IMR-90 (cell line): Measurements from ENCODE around the gene HSP90AB1. TPM values are rescaled to one million over a fixed set of nuclear protein-coding genes. Genes with fewer than 3 reads are reported as not detected.

Source experiments
- ATAC-seq: fragments of 200-7000 bp; cut with Tn5 transposase; 2 replicates; pipeline ENCODE4 v1.9.1; 2020; ENCODE audit warnings: low read depth, mild to moderate bottlenecking, moderate library complexity
- BruUV-seq: library from RNA; stranded (reverse); fragments of 400-500 nt; replicated peaks from 2 replicates; lab custom pipeline; 2021; lab: Mats Ljungman, UMichigan
- CTCF ChIA-PET: fragments of 300-600 bp; formaldehyde crosslinking; extraction: SDS; loops from one replicate; lab custom pipeline; 2021; ENCODE audit warnings: antibody characterized with exemption; lab: Yijun Ruan, JAX
- POLR2A ChIA-PET: fragments of 300-600 bp; sonication (Branson Sonifier 250); formaldehyde crosslinking; loops from one replicate; lab custom pipeline; 2022; ENCODE audit warnings: antibody characterized with exemption; ENCODE audit not compliant: unreplicated experiment; lab: Charles Lee
- DNase-seq: peaks from one replicate; pipeline ENCODE4 v3.0.0; 2013
- H2AFZ ChIP-seq: replicated peaks from 2 replicates; pipeline ENCODE3; 2013; ENCODE audit warnings: low read length, mild to moderate bottlenecking; ENCODE audit not compliant: poor library complexity
- H2AK5ac ChIP-seq: 2 replicates; pipeline ENCODE4 v1.6.1; 2013; ENCODE audit warnings: low read depth, low read length, inconsistent platforms
- H2AK9ac ChIP-seq: replicated peaks from 2 replicates; pipeline ENCODE3; 2013; ENCODE audit warnings: mild to moderate bottlenecking, low read depth, low read length, moderate library complexity; ENCODE audit not compliant: poor library complexity
- H2BK120ac ChIP-seq: 2 replicates; pipeline ENCODE4 v1.6.1; 2013; ENCODE audit warnings: low read depth, low read length, inconsistent platforms
- H2BK15ac ChIP-seq: 3 replicates; pipeline ENCODE4 v1.6.1; 2013; ENCODE audit warnings: low read depth, low read length, inconsistent platforms
- H2BK20ac ChIP-seq: 2 replicates; pipeline ENCODE4 v1.6.1; 2013; ENCODE audit warnings: low read depth, mild to moderate bottlenecking, inconsistent platforms, low read length, moderate library complexity
- H2BK5ac ChIP-seq: 2 replicates; pipeline ENCODE4 v1.6.1; 2013; ENCODE audit warnings: mild to moderate bottlenecking, low read depth, low read length, inconsistent platforms; ENCODE audit not compliant: poor library complexity, severe bottlenecking
- H3K14ac ChIP-seq: replicated peaks from 2 replicates; pipeline ENCODE4 v1.6.1; 2013; ENCODE audit warnings: low read depth, low read length, inconsistent platforms
- H3K18ac ChIP-seq: 2 replicates; pipeline ENCODE4 v1.6.1; 2013; ENCODE audit warnings: low read depth, low read length, control low read depth
- H3K23ac ChIP-seq: 2 replicates; pipeline ENCODE4 v1.6.1; 2013; ENCODE audit warnings: low read depth, low read length, inconsistent platforms
- H3K27ac ChIP-seq: 2 replicates; pipeline ENCODE4 v1.5.1; 2013; ENCODE audit warnings: mild to moderate bottlenecking, control low read depth, low read length; ENCODE audit not compliant: insufficient read depth
- H3K27me3 ChIP-seq: 2 replicates; pipeline ENCODE4 v1.6.1; 2013; ENCODE audit warnings: low read length; ENCODE audit not compliant: control insufficient read depth, insufficient read depth
- H3K36me3 ChIP-seq: 2 replicates; pipeline ENCODE4 v1.6.1; 2013; ENCODE audit warnings: low read length, mixed read lengths; ENCODE audit not compliant: control insufficient read depth, insufficient read depth
- H3K4ac ChIP-seq: 2 replicates; pipeline ENCODE4 v1.6.1; 2013; ENCODE audit warnings: low read depth, low read length, inconsistent platforms
- H3K4me1 ChIP-seq: 2 replicates; pipeline ENCODE4 v1.6.1; 2013; ENCODE audit warnings: low read length, mixed read lengths; ENCODE audit not compliant: control insufficient read depth, insufficient read depth
- H3K4me2 ChIP-seq: 2 replicates; pipeline ENCODE4 v1.6.1; 2013; ENCODE audit warnings: low read depth, mild to moderate bottlenecking, control low read depth, low read length, moderate library complexity
- H3K4me3 ChIP-seq: 2 replicates; pipeline ENCODE4 v1.5.1; 2013; ENCODE audit warnings: low read depth, mild to moderate bottlenecking, control low read depth, low read length, moderate library complexity; ENCODE audit not compliant: insufficient read depth
- H3K56ac ChIP-seq: 2 replicates; pipeline ENCODE4 v1.6.1; 2013; ENCODE audit warnings: low read length, inconsistent platforms; ENCODE audit not compliant: insufficient read depth; ENCODE audit errors: extremely low read depth
- H3K79me1 ChIP-seq, 2 experiments: 2 replicates each; pipeline ENCODE4 v1.6.1; 2013; ENCODE audit warnings: low read length in 2 of 2, inconsistent platforms in 1 of 2, low read depth in 1 of 2
- H3K9ac ChIP-seq: 2 replicates; pipeline ENCODE4 v1.6.1; 2013; ENCODE audit warnings: low read depth, low read length, control low read depth
- H3K9me1 ChIP-seq: 2 replicates; pipeline ENCODE4 v1.6.1; 2013; ENCODE audit warnings: low read length, inconsistent platforms; ENCODE audit not compliant: insufficient read depth
- H3K9me3 ChIP-seq: 2 replicates; pipeline ENCODE4 v1.6.1; 2013; ENCODE audit warnings: low read length; ENCODE audit not compliant: control insufficient read depth, insufficient read depth
- H4K20me1 ChIP-seq: 2 replicates; pipeline ENCODE4 v1.6.1; 2013; ENCODE audit warnings: low read length, inconsistent platforms; ENCODE audit not compliant: insufficient read depth
- H4K5ac ChIP-seq: 2 replicates; pipeline ENCODE4 v1.6.1; 2013; ENCODE audit warnings: mild to moderate bottlenecking, low read depth, low read length, control low read depth
- H4K8ac ChIP-seq, 2 experiments: 2 replicates each; pipeline ENCODE4 v1.6.1; 2013; ENCODE audit warnings: low read depth in 2 of 2, low read length in 2 of 2, control low read depth in 1 of 2, inconsistent platforms in 1 of 2
- H4K91ac ChIP-seq: 2 replicates; pipeline ENCODE4 v1.6.1; 2013; ENCODE audit warnings: low read depth, low read length, inconsistent platforms; ENCODE audit not compliant: insufficient read depth
- CEBPB ChIP-seq: IDR thresholded peaks from 2 replicates; pipeline ENCODE4 v1.6.1; 2012; ENCODE audit warnings: low read depth, low read length, improper control_type of control experiment
- CHD1 ChIP-seq: IDR thresholded peaks from 2 replicates; pipeline ENCODE4 v1.6.1; 2012; ENCODE audit warnings: low read depth, low read length, improper control_type of control experiment
- CTCF ChIP-seq: conservative IDR thresholded peaks from 2 replicates; pipeline ENCODE4 v1.5.1; 2012; ENCODE audit warnings: mild to moderate bottlenecking, low read depth, low read length, improper control_type of control experiment
- FOS ChIP-seq: fragments of 150-350 bp; IDR thresholded peaks from 2 replicates; pipeline ENCODE4 v1.6.1; 2016; ENCODE audit warnings: low read depth, low read length
- MAFK ChIP-seq: IDR thresholded peaks from 2 replicates; pipeline ENCODE4 v1.6.1; 2012; ENCODE audit warnings: low read depth, low read length, improper control_type of control experiment
- MAZ ChIP-seq: IDR thresholded peaks from 2 replicates; pipeline ENCODE4 v1.6.1; 2012; ENCODE audit warnings: low read depth, mild to moderate bottlenecking, low read length, improper control_type of control experiment, moderate library complexity, borderline replicate concordance
- MXI1 ChIP-seq: IDR thresholded peaks from 2 replicates; pipeline ENCODE4 v1.6.1; 2012; ENCODE audit warnings: low read depth, mild to moderate bottlenecking, low read length, moderate library complexity, borderline replicate concordance
- NFE2L2 ChIP-seq: fragments of 150-350 bp; IDR thresholded peaks from 2 replicates; pipeline ENCODE4 v1.6.1; 2016; ENCODE audit warnings: low read depth, mild to moderate bottlenecking, low read length
- POLR2A ChIP-seq: IDR thresholded peaks from 2 replicates; pipeline ENCODE4 v1.6.1; 2012; ENCODE audit warnings: mild to moderate bottlenecking, low read depth, low read length
- RAD21 ChIP-seq: IDR thresholded peaks from 2 replicates; pipeline ENCODE4 v1.6.1; 2012; ENCODE audit warnings: low read length, improper control_type of control experiment
- RCOR1 ChIP-seq: IDR thresholded peaks from 2 replicates; pipeline ENCODE4 v1.6.1; 2012; ENCODE audit warnings: mild to moderate bottlenecking, low read length, improper control_type of control experiment; ENCODE audit not compliant: insufficient replicate concordance
- RFX5 ChIP-seq: IDR thresholded peaks from 2 replicates; pipeline ENCODE4 v1.8.0; 2012; ENCODE audit warnings: low read depth, mild to moderate bottlenecking, low read length, moderate library complexity
- SMC3 ChIP-seq: fragments of 150-350 bp; IDR thresholded peaks from 2 replicates; pipeline ENCODE4 v1.6.1; 2016; ENCODE audit warnings: low read depth, mild to moderate bottlenecking, antibody characterized with exemption, low read length, moderate library complexity
- WGBS, 2 experiments: methylation state at CpG; one replicate each; pipeline versions ENCODE4 v1.1.5 to v1.1.7; 2013; ENCODE audit warnings: missing lambda C conversion rate in 2 of 2; ENCODE audit not compliant: insufficient read length in 1 of 2; ENCODE audit errors: extremely low coverage in 2 of 2; 5-methylcytosine and 5-hydroxymethylcytosine counted together
- dilution Hi-C: fragments of 300-500 bp; cut with HindIII; formaldehyde crosslinking; loops from one replicate; pipeline ENCODE4 v1.14.3; 2018; ENCODE audit warnings: low sequenced_read_pairs; ENCODE audit not compliant: unreplicated experiment
- in situ Hi-C: fragments of 300-500 bp; cut with MboI; formaldehyde crosslinking; loops from 3 replicates; pipeline ENCODE4 v1.14.3; 2019; ENCODE audit warnings: low sequenced_read_pairs, inconsistent platforms, mixed read lengths
- intact Hi-C: fragments of 100-400 bp; cut with micrococcal nuclease; formaldehyde crosslinking; loops from 2 replicates; pipeline ENCODE4 v1.10.0; 2022
- polyA plus RNA-seq, 3 experiments: library from polyadenylated mRNA; depleted of rRNA; stranded (reverse); fragments of >200 nt; gene quantifications; 2 replicates each; pipeline ENCODE4 v1.2.3, GENCODE V29; 2012; ENCODE audit warnings: low replicate concordance in 1 of 3
- total RNA-seq: library from RNA; depleted of rRNA; stranded (reverse); fragments of >200 nt; gene quantifications from 2 replicates; pipeline ENCODE4 v1.2.3, GENCODE V29; 2012
- TF ChIP-seq, protein P1 (sequence below): fragments of 150-350 bp; IDR thresholded peaks from 2 replicates; pipeline ENCODE4 v1.6.1; 2016; ENCODE audit warnings: low read depth, mild to moderate bottlenecking, low read length, moderate library complexity, borderline replicate concordance
- TF ChIP-seq, protein P2 (sequence below): fragments of 150-350 bp; IDR thresholded peaks from 2 replicates; pipeline ENCODE4 v1.6.1; 2017; ENCODE audit warnings: mild to moderate bottlenecking, antibody characterized with exemption, low read length, low read depth

The HSP90AB1 gene
- total and polyA plus RNA-seq, 2 of the 4 experiments (the other 2 are of a cell fraction) = 887 to 1,307 TPM

GRCh38 chr6:44260451-44261297 lies 13.8 kb downstream of the HSP90AB1 start:
- H3K4me2 ChIP-seq = no peak overlapping the region
- H3K9me3 ChIP-seq = no peaks in the 10 kb centered on the region
- dilution Hi-C loops = no loop called here
- BruUV-seq = no TSS peak
- H2AK9ac ChIP-seq = no peak overlapping the region
- no peak overlapping the region for H3K56ac ChIP-seq
- H3K36me3 ChIP-seq = peaks cover 14% of the 10 kb centered on the region
- no peak overlapping the region for H4K8ac ChIP-seq
- no peak overlapping the region for H3K4me3 ChIP-seq
- 87% methylated on average over 3 of the region's 6 CpGs; no CpG with 5 or more reads in 1 of the 2 experiments for WGBS, 2 experiments
- peaks cover 24 to 58% of the 10 kb centered on the region in 2 experiments for H3K79me1 ChIP-seq
- intact Hi-C loops = no loop called here
- H2BK20ac ChIP-seq = no peak overlapping the region
- H3K18ac ChIP-seq = no peak overlapping the region
- ChIA-PET POLR2A (no interaction called here), CTCF (no interaction called here)
- no peak overlapping the region for H2AFZ ChIP-seq
- H4K91ac ChIP-seq = no peak overlapping the region
- H3K4ac ChIP-seq = no peak overlapping the region
- no peak overlapping the region for H3K23ac ChIP-seq
- H2BK15ac ChIP-seq = no peak overlapping the region
- in situ Hi-C loops = no loop called here
- no peak overlapping the region for H2AK5ac ChIP-seq
- no peak overlapping the region for H4K5ac ChIP-seq
- H2BK5ac ChIP-seq = no peak overlapping the region
- H3K9me1 ChIP-seq = peaks cover 20% of the 10 kb centered on the region
- H3K9ac ChIP-seq = no peak overlapping the region
- H3K4me1 ChIP-seq = peaks cover 30% of the 10 kb centered on the region
- H3K14ac ChIP-seq = no peak overlapping the region
- peaks cover 19% of the 10 kb centered on the region for H4K20me1 ChIP-seq
- DNase-seq (no peak), ATAC-seq (no peak)
- H3K27me3 ChIP-seq = no peaks in the 10 kb centered on the region
- H2BK120ac ChIP-seq = no peak overlapping the region
- no peak overlapping the region for H3K27ac ChIP-seq
- TF ChIP-seq SMC3 (no peak), POLR2A (no peak), RCOR1 (no peak), MAFK (no peak), CTCF (no peak), MXI1 (no peak), MAZ (no peak), CEBPB (no peak), NFE2L2 (no peak), CHD1 (no peak), RFX5 (no peak), RAD21 (no peak), FOS (no peak)
- TF ChIP-seq, protein P1, sequence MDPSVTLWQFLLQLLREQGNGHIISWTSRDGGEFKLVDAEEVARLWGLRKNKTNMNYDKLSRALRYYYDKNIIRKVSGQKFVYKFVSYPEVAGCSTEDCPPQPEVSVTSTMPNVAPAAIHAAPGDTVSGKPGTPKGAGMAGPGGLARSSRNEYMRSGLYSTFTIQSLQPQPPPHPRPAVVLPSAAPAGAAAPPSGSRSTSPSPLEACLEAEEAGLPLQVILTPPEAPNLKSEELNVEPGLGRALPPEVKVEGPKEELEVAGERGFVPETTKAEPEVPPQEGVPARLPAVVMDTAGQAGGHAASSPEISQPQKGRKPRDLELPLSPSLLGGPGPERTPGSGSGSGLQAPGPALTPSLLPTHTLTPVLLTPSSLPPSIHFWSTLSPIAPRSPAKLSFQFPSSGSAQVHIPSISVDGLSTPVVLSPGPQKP = no peak
- TF ChIP-seq, protein P2, sequence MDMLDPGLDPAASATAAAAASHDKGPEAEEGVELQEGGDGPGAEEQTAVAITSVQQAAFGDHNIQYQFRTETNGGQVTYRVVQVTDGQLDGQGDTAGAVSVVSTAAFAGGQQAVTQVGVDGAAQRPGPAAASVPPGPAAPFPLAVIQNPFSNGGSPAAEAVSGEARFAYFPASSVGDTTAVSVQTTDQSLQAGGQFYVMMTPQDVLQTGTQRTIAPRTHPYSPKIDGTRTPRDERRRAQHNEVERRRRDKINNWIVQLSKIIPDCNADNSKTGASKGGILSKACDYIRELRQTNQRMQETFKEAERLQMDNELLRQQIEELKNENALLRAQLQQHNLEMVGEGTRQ = no peak
